Hematopoietic multipotent progenitor cell treated with erythropoietin and hydrocortisone succinate and interleukin-3 and kit ligand, for 15 days (in vitro differentiated cells): ENCODE data around the gene IRF2BP2.

Experiments used
- DNase-seq: peaks from one replicate; pipeline ENCODE4 v3.0.0-alpha.2; 2015; ENCODE audit warnings: low spot score

The IRF2BP2 gene

DNA sequence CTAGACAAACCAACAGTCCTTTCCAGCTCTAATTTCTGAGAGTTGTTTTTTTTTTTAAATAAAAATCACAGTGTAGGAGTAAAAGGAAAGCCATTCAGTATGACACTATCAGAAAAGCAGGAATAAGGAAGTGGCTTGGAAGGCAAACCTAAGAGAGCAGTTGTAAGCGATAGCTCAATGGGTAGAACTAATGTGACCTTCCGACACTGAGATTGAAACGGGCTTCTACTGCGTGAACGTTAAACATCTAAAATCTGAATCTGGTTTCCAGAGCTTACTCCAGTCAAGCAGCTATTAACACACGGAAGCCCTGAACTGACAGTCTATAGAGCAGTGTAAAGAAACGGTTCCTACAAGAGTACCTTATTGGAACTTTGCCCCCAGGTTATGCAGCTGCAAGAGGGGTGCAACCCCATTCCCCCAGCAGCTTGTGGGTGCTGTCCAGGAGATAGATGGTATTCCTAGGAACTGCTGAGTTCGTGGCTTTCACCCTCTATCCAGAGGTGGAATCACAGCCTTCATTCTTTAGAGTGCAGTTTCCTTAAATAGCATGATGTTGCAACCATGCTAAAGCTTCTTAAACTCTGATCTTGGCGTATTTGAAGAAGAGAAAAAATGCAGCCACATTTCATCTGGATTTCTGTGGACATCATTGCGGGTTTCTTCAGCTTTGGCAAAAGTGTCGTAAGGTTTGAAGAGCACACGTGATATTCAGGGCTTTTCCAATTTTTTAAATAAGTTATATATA lies 3.3 kb upstream of the IRF2BP2 start:
- DNase-seq: peak; percentile 28

DNA sequence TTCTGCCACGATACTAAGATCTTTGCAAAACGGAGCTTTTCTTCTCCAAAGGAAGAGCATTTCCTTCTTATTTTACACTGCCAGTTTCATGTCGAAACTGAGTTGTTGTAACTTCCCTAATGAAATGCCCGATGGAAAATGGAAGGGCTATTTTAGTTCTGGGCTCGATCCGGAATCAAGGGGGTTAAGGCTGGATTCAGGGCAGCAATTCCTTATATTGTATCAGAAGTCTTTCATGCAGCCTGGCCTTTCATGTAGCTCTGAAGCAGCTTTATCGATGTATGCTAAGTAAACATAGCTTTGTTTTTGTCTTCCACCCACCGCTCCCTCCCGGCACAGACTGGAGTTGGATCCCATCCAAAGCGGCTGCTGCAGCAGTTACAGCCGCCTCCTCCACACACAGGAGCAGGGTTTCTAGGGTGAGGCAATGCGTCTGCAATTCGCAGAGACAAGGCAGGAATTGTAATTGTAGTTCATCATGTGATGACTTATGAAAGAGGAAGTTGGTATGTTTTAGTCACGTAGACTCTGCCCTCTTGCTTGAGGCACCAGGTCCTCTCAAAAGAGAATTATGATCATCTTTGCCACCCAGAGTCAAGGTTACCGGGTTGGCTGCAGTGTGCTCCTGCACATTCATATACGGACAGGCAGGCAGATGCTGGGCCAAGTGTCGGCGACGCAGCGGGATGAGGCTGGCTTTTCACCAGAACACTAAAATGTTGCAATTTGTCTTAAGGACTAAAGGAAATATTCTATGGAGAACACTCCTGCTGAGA lies 2.6 kb upstream of the IRF2BP2 start:
- peak; percentile 92 for DNase-seq

DNA sequence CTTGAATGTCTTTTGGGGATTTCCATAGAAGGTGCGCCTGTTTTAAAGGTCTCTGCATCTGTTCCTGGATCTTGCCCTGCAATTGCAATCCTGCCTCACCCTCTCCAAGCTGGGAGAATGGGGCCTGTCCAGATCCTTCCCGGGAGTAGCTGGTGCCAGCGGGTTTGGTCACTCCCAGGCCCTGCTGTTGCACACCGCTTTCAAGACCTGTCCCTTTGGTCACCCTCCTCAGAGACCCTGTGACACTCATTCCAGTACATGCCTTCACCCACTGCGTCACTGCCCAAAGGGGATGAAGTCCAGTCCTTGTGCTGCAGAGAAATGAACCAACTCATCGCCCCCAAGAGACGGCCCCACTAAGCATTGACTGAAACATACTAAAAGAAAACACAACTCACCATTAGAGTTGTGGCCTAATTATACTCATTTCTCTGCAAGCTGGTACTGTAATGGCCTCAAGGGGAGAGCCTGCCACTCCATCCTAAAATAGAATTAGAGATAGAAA lies 1.9 kb upstream of the IRF2BP2 start:
- DNase-seq: no peak

DNA sequence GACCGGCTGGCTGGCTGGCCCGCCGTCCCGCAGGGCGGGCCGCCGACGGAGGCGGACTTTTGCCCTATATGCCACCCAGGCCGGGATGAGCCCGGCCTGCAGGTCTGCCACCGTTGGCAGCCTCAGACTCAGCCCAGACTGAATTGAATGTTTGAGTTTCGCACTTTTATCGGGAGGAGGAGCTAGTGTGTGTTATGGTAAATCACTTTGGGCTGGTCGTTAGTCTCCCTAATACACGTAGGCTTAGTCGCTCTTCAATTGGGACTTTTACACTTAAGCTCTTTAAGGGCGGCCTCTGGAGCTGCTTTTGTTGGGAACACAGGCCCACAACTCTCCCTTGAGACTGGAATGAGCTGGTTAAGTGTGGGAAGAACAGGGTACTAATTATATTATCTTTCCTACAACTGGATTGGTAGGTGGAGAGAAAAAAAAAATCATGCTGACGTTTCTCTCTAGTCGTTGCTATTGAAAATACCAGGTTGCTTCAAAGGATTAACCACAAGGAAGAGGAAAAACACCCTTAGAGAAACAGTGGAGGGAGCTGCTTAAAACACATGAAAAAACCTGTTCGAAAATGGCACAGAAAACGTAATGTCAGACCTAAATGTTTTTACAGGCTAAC lies 1.4 kb upstream of the IRF2BP2 start:
- DNase-seq: peak; percentile 87

DNA sequence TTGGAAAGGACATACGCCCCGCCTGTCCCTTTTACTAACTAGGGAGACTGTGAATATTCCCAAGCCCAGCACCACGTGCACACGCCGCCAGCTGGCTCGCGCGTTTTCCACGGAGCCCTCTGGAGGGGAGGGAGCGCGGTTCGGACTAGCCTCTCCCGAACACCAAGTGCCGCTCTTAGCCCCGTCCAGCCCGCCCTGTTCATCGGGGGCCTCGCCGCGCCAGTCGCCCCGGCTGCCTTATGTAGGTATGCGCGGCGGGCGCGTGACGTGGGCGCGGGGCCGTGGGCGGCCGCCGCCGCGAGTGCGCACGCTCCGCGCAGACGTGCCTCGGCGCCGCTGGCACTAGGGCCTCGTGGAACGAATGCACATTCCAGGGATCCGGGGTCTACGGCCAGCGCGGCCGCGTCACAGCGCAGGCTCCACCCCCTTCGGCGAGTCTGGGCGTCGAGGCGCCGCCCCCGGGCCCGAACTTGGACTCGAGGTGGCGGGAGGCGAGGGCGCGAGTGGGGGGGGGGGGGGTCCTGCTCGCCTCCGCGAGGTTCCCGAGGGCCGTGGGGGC lies 767 bp upstream of the IRF2BP2 start:
- peak; percentile 90 for DNase-seq

DNA sequence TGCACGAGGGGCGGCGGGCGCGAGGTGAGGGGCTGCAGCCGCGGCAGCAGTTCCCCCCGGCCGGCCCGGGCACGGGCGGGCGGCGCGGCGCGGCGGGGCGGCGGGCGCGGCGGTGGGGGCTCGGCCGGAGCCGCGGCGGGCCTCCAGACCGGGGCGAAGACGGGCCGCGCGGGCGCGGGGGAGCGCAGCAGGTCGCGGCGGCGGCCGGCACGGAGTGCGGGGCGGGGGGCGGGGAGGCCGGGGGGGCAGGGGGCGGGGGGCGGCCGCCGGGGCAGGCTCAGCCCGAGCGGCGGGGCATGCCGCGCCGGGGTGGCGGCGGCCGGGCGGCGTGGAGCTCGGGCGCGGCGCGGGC lies 311 bp downstream of the IRF2BP2 start:
- no peak for DNase-seq

DNA sequence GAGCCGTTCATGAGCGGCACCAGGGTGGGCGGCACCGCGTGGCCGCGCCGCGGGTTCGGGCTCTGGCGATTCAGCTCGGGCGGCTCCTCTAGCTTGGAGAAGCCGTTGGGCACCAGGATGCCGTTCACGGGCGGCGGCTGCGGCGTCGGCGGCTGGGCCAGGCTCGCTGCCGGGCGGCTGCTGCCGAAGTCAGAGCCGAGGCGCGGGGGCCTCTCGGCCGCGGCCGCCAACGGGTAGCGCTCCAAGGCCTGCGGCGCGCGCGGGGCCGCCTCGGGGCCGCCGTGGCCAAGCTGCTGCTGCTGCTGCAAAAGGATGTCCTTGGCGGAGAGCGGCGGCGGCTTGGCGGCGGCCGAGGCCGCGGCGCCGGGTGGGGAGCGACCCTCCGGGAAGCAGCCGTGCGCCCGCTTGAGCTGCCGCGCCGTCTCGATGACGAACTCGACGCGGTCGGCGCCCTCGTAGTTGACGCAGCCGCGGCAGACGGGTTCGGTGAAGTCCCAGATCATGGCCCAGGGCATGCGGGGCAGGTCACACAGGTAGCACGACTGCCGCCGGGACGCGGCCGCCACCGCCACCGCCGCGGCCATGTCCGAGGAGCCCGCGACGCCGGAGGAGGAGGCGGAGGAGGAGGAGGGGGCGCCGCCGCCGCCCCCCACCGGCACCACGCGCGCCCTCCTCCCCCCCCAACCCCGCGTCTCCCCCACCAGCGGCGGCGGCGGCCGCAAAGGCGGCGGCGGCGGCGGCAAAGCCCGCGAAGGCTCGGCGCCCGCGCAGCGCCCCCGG lies 877 bp downstream of the IRF2BP2 start:
- peak; percentile 55 for DNase-seq

DNA sequence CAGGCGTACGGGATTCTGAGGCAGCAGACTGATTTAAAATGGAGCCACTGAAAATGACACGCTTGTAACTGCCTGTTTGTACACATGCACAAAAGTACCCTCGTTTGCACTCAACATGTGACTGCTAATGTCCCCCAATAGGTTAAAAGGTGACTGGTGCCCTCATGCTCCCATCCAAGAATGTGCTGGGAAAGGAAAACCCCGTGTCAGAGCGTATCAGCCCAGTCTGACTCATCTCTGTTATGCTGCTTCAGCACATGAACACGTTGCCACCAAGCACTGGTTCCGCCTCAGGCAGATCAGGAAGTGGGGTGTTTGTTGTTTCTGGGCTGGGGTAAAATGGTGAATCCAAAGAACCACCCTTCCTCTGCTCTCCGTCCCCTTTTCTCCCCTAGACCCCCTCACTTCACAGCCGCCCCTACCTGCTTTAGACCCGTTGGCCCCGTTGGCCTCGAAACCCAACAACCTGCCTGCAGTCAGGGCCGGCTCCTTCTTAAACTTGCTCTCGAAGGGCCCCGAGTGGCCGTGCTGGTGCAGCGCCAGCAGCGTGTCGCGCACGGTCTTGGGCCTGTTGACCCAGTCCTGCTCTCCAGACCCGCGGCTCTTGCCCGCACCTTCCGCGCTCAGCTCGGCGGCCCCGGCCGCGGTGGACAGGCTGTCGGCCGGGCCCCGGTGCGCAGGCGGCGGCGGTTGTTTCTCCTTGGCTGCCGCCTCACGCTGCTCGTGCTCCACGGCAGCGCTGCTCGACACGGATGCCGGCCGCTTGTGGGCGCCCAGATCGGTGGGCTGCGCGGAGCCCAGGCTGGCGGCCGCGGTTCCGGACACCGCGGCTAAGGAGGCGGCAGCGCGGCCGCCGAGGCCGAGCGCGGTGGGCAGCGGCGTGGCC lies 1.7 kb downstream of the IRF2BP2 start:
- DNase-seq: peak; percentile 89

DNA sequence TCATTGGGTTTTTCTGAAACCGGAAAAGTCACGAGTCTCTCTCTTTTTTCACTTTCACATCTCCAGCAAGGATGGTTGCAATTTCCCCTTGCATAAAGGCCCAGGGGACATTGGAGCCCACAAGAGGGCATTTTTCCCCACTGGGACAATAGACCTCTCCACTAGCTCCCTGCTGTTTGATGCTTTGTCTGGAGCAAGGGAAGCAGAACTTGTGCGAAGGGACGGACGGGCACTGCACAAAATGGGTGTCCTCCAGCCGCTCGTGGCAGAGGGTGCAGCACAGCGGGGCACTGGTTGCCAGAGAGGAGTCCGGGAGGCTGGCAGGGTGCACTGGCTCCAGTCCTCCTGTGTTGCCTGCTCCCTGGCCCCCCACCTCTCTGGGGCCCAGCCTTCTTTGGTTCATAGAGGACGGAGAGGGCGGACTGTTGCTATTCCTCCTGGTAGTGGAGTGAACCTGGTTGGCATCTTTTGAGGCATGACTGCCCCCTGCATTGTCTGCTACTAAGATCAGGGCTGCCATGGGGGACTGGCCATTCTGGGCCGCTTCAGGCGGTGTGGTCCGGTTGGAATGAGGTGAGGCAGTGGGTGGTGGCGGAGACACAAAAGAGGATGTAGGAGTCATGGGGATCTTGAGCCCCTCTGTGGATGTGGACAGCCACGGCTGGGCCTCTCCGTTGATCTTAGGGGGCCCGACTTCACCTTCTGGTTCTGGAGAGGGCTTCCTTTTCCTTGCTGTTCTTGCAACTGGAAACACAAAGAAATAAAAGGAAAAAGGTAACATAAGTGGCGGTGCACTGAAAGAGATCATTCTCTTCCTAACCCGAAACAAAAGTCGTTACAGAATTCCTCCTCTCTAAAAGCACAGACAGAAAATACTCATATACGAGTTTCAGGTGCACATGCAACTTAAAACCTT lies 2.6 kb downstream of the IRF2BP2 start:
- DNase-seq: peak; percentile 51

DNA sequence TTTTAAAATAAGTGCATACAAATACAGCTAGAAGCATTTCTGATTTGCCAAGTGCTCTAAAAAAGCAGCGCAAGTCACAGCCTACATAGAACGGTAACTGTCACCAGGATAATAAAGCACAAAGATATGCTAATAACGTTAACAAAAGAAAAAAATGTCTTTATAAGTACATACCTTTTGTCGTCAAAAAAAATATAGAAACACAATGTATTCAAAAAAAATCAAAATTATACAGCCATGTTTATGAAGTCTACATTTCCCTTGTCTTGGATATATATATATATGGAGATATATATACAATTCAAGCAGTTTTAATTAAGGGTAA lies 3.2 kb downstream of the IRF2BP2 start:
- DNase-seq: peak; percentile 36

DNA sequence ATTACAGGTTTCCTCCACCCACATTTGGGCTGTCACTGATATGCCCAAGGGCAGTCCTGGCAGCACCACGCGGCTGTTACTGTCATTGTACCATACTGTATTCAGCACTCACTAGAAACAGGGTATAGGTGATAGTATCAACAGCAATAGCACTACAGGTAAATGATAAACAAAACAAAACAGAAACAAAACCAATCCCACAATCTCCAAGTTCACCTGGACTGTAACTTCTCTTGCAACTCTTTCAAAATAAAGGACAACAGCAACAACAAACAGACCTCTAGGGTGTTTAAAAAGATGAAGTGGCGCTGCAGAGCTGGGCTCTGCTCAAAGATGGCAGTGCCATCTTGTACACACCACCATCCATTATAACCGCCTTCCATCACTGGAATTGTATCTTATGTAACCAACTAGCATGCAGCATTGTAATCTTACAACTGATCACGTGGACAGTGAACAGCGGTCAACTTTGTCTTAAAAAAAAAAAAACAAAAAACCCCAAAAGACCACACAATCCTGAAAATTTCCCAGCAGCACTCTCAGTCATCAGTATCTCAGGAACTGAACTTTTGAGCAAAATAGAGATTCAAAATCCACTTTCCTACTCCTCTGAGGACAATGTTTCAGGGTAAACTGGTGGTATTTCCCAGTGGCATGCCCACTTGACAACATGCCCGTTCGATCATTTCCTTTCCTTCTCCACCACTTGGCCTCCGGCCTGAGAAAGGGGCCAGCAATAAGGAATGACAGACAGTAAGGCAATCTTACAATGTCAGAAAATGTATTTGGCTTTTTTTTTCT lies 3.8 kb downstream of the IRF2BP2 start:
- DNase-seq: peak; percentile 82

DNA sequence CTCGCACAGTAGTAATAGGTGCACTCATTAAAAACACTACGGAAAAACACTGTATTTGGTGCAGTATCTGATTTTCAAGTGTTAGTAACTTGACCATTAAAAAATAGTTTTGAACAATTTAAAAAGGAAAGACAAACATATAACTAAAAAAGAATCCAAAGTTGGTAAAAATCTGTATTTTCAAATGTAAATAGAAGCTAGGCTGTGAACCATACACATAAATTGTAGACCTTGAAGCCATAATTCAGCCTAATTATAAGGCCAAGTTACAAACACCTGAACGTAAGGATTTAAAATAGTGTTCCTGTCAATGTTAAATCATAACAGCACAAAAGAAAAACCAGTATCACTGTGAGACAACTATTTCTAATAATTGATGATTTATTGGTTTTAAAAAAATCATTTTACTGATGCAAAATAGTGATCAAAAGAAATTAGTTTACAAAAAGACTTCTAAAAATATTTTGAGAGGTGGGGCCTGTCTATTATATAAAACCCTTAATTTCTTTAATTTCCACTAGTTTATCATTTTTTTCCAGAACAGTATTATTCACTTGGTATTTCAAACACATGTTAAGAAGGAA lies 4.5 kb downstream of the IRF2BP2 start:
- no peak for DNase-seq

DNA sequence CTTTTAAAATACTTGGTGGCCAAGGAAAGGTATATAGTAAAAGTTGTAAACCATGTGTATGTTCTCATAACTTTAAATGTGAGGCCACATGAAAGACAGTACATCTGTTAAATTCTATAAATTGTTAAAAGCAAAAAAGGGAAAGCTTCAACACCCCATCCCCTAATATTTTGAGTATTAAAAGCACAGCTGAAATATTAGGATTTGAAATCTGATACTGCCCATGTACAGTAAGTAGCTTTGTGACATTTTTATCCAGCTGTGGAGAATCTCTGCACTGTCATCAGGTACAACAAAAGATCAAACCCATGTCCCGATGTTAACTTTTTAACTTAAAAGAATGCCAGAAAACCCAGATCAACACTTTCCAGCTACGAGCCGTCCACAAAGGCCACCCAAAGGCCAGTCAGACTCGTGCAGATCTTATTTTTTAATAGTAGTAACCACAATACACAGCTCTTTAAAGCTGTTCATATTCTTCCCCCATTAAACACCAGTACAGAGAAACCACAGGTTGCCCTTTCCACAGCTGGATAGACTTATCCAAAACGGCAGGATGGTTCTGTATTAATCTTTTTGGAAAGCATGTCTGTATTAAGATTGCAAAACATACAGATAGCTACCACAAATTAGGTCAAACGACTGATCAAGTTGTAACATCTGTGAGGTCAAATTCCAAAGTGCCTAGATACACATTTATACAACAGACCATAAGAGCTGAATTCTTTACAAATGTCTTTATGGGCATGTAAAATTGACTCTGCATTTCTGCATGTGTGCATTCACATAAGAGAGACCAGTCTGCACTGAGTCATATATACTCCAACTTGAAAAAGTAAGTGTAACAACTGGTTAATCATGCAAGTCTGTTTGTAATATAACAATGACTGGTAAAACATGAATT lies 5.2 kb downstream of the IRF2BP2 start:
- DNase-seq: peak; percentile 75

DNA sequence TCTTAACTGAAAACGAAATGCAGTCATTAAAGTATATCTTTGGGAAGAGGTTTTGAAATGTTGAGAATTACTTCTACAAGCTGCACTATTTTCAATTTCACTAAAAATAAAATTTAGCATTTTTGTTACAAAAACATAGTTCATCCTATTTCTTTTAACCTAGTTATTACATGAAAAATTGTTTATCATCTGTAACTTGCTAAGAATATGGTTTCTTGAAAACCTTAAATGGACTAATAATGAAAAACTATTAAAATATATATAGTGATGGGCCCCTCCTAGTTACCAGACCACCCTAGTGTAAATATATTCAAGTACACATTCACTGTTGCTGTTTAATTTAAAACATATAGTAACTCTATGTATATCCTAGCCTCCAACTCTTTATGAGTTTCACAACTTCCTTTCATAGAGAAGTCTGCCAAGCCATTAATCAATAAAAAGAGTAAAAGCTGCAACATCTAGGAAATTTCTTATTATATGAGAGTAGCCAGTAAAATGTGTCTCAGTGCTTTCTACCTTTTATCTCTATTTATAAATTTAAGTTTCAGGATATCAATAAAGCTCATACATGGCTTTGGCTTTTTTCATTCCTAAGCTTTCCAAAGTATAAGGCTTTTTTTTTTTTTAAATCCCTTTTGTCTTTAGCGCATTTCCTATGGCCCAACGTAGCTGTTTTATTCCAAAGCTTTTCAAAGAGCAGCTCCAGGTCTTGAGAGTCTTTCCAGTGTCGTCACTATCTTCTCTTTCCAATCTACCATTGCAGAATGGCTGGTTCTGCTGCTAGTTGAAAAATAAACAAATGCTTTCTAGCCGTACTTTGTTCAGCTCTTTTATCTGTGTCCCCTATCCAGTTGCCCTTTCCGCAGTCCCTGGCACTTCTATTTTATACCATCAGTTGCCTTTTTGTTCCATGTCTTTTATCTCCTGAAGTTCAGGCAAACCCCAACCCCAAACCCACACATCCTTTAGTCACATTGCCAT lies 6.5 kb downstream of the IRF2BP2 start:
- DNase-seq: peak; percentile 55

DNA sequence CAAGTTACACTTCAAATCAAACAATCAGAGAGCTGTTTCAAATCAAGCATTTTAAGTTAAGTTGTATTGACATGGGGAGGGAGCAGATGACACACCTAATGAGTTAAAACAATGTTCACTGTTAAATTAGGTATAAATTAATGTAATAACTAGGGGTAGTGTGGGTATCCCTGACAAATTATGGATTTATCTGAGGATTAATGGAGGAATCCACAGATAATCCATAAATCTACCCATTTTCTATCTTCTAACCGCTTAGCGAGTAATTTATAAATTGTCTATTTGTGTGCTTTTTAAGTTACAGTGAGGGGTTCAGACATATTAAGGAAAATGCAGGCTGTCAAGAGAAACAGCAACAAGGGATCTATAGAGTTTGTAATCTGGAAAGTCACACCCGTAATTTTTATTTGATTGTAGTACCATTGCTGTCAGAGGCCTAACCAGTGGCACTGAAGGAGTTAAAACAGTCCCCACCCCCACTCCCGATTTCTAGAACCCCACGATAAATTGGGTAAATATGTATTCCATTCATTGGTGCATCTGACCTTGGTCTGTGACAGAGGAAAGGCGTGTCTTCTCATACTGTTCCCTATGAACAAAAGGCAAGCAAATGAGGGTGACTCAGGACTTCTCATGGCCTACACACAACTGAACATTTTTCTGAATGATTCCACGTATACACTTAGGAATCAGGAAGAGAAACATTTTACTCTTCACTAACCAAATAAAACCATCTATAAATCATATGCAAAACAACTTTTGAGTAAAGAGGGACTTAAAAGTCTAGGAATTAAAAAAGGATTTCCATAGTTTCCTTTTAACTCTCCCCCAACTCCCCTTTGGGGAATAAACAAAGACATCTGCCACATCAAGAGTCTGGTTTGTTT lies 7.4 kb downstream of the IRF2BP2 start:
- peak; percentile 69 for DNase-seq
